HG03571 (cell line): ENCODE measurements around the gene KRTAP5-3.

Source experiments
- ATAC-seq: cut with Tn5 transposase; IDR thresholded peaks from one replicate; pipeline ENCODE4 v1.9.1; 2021; ENCODE audit not compliant: unreplicated experiment

Gene KRTAP5-3

DNA sequence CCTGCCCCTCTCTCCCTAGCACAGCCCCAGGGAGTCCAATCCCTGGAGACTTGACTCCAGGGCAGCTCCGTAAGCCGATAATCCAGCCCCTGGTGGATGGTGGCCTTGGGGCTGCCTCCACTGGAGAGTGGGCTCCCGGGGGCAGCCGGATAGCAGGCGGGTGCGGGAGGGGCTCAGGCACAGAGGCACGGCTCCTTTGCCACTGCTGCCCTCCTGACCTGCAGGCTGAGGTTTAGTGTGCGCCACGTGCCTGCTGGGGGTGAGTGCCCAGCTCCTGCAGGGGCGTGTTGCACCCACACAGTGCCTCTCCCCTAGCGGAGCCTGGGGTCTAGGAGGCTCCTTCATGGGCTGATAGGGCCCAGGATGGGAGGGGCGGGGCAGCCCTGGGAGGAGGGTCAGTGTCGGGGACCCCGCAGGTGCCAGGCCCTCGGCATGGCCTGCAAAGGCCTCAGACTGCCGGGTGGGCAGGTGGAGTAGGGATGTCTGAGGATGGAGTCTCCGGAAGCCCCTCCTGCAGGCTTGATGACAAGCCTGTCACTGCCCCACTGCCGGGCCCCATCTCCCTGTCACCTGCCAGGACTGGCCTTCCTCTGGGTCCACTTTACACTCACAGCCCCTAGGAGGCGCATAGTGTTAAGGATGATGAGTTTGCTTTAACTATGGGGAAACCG is 41.7 kb downstream of the KRTAP5-3 start:
- ATAC-seq, result no peak

DNA sequence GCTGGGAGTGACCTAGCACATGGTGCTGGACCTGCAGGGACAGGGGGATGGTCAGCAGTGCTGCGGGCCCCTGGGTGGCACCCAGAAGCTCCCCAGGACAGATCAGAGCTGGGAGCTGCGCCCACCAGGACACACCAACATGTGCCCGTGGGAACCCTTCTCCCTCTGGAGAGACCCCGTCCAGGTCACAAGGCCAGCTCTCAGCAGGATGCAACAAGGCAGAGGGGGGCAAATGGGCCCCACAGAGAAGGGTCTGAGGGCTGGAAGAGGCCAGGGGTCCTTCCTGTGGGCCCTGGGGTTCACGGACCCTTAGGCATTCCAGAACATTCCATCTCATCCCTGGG is 42.4 kb downstream of the KRTAP5-3 start:
- no peak for ATAC-seq

DNA sequence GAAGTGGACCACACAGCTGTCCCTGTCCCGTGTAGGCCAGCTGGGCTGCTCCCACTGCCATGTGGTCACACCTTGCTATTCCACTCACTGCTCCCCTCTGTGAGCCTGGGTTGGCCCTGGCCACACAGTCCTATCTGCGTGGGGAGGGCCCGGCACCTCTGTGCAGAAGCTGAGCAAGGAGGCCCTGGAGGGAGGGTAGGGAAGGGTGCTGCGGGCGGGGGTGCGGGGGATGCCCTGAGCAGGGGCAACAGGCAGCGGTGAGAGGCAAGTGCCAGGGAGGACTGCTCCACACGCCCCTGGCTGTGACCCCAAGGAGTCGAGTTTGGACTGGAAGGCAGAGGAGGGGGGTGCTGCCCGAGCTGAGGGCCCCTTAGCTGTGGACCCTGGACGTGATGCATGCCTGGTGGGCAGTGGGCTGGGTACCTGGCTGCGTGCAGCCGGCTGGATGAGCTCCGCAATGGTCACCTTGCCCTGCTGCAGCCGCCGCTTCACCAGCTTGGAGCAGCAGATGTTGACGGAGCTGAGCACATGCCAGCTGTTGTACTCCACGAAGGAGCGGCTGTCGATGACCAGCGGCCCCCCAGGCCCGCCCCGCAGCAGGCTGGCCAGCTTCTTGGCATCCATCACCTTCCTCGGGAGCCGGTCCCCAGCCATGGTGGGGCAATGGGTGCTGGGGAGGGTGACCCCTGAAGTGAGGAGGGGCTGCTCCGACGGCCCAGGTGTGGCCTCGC is 42.9 kb downstream of the KRTAP5-3 start:
- ATAC-seq, result no peak

DNA sequence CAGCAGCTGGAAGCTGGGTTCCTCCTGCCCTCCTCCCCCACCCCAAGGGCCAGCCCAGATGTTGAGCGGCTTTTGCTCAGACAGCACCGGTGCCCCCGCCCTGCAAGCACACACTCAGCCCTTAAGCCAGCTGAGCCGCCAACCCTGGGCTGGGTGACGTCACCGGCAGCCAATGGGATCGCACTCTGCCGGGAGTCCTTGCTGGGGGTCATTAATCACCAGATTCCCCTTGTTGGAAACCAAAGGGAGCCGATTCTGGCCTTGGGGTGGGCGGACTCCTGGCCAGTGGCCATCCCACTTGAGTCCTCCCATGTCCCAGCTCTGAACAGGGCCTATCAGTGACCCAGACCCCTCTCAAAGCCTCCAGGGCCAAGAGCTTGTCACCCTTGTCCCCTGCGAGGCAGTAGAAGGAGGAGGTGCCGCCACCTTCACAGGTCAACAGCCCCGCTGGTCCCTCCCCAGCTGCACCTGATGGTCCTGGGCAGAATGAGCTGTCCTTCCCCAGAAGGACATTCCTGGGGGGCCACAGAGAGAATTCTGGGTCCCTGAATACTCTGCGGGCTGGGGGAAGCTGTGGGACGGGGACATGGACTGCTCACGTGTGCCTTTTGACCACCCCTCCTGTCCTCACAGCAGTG is 43.6 kb downstream of the KRTAP5-3 start:
- ATAC-seq, result no peak

DNA sequence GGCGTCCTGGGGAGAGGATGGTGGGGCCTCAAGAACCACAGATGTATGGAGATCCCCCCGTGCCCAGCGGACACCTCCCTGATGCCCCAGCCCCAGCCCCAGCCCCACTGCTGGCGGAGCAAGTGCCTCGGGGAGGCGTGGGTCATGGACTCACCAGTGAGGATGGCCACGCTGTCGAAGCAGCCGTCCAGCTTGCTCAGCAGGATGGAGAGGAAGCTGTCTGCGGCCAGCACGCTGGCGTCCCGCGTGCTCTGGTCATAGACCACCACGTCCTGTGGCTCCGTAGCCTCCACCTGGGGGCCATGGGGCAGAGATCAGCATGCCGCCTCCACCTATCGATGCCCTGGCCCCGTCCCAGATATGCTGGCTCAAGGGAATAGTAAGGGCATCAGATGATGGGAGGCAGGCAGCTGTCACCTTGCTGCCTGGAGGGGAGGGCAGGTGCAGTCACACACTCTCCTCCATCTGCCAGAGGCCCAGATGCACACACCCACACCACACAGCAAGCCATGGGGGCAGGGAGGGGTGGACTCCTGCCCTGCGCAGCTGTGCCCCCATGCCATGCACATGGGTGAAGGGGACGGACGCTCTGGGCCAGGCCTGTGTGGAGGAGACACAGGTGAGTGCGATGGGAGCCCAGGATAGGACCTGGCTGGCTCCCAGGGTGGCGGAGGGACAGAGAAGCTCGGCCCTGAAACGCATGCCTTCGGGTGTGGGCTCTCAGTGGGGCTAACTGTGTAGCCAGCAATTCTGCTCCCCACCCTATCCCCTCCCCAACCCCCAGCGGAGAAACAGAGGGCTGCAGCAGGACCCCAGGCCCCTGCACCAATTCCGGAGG is 44.3 kb downstream of the KRTAP5-3 start:
- no peak for ATAC-seq

DNA sequence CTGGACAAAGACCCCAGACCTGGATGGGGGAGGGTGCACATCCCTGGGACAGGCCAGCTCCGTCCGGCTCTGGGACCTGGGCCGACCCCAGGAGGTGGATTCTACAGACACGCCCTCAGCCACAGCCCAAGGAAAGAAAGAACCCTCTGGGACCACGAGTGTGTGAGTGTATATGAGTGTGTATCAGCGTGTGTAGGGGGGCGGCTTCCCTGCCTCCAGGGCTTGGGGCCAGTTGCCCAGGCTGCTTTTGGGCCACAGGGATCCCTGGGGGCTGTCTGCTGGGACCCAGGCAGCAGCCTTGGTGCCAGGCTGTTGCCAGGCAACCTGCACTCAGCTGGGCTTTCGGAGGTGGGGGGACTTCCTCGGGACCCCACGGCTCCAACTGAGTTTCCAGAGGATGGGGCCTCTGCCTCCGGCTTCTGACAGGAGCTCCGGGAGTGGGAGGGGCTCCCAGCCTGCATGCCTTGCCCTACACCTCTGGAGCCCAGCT is 45.1 kb downstream of the KRTAP5-3 start:
- ATAC-seq, result no peak

DNA sequence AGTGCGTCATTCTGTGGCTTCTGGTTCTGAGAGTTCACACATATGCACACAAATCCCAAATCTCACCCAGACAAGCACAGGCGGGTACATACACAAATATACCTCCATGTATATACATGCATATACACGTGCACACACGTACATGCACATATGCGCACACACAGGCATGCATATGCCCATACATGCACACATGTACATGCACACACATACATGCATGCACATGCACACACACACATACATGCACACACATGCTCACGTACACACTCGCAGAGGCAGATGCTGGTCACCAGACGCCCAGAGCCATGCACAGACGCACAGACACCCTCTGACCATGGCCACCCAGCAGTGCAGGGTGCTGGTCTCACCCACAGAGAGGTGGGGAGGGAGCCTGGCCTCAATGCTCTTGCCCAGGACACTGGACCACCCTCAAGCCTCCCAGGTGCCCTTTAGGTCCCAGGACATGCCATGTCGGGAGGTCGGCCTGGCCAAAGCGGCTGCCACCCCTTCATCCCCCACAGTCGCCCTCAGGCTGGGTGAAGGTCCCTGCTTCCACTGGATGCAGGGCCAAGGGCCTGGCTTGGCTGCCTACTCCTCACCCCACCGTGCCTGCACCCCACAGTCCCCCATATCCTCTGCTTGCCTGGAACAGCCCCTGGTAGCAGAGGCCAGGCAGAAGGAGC is 45.7 kb downstream of the KRTAP5-3 start:
- no peak for ATAC-seq

DNA sequence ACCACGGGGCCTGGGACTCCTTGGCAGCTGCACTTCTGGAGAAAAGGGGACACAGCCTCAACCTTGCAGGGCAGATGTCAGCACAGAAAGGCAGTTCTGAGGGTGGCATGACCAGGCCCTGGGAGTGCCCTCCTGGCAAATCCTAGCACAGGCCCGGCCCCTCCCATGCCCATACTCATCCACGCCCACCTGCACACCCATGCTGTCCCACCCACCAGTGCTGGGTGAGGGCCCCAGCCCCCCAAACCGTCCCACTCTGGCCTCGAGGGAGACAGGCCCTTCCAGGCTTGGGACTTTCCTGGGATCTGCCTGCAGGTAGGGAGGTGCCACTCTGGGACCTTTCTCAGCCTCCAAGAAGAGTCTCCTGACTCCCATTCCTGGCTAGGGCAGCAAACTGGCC is 46.3 kb downstream of the KRTAP5-3 start:
- no peak for ATAC-seq

DNA sequence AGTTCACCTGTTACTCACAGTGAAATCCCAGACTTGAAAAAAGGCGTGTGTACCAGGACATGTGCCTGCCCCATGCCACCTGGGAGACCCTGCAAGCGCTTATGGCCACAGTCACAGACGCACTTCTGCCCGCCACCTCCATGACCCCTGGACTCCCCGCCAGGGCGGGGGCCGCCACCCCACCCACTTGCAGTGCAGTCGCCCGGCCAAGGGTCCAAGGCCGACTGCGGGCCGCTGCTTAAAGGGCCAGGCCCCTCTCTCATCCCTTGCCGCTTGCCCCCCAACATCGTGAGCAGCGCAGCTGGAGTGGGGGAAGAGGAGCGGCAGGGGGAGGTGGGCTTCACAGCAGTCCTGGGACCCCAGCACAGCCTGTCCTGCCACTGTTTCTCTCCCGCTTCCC is 47.0 kb downstream of the KRTAP5-3 start:
- no peak for ATAC-seq

DNA sequence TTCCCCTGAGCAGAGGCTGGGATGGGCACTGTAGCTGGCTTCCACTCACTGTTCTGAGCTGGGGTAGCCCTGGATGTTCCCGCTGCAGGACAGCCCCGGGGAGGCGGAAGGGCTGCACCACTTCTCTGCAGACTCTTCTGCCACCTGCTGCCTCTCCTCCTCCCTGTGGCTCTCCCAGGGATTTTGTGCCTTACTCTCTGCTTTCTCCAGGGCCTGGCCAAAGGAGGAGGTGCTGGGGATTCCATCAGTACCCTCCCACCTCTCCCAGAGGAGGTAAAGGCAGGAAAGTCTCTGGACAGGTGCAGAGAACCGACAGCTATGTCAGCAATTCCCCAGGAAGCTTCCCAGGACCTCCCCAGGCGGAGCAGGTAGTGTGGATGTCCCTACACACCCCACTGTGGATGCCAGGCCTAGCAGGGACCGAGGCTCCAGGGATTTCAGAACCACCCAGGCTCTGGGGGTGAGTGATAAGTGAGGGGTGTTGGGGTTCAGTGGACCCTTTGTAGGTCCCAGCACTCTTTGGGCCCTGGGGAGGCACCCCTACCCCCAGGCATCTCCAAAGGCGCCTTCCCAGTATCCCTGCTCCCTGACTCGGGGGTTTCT is 47.5 kb downstream of the KRTAP5-3 start:
- ATAC-seq, result no peak

DNA sequence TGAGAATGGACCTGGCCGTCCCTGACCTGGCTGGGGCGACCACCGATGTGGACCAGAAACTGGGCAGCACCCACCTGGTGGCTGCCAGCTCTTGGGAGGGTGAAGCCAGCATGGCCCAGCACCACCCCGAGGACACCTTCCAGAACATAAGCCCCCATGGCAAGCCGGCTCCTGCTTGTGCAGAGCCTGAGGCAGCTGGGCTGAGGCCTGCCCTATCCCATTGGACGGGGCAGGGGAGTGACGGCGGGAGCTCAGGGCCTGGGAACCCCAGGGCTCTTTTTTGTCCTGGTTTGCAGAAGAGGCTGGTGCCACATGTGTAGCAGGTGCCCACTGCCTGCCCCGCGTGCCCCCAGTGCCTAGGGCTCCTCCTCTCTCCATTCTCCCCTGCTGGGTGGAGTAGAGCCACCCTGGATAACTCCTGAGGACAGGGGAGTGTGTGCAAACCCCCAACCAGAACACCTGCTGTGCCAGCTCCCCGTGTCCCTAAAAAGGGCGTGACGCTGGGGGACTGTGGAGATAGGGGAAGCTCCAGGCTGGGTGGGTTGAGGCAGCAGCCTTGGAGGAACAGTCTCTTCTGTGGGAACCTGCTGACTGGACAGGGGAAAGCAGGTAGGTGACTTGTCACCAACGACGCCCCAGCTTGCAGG is 48.1 kb downstream of the KRTAP5-3 start:
- ATAC-seq, result no peak

DNA sequence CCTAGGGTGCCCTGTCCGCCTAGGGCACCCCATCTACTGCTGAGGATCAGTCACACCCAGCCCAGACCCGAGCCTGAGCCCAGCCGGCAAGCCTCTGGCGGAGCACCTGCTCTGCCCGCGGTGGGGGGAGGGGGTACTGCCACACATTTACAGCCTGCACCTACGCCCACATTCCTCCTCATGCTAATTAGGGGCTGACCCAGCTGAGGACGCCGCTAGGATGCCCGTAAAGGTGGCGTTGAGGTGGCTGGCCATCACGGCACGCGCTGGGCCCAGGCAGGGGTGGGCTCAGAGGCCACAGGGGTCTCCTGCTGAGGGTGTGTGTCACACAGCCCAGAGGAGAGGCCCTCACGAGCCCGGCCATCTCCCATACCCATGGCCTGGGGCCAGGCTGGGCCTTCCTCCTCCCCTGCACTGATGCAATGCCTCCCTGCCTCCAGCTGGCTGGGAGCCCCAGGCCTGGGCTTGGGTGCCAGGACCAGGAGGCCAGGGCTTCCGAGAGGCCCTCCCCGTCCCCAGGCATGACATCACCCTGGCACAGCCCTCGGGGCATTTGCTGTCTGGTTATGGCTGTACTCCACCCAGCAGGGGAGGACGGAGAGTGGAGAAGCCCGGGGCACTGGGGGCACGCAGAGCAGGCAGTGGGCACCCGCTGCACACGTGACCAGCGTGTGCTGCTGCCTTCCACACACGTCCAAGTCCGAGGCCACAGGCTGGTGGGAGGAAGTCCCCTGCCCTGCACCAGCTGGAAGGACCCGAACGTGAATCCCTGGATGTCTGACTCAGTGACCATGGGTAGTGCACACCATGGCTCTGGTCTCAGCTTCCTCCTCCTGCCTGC is 48.9 kb downstream of the KRTAP5-3 start:
- no peak for ATAC-seq

DNA sequence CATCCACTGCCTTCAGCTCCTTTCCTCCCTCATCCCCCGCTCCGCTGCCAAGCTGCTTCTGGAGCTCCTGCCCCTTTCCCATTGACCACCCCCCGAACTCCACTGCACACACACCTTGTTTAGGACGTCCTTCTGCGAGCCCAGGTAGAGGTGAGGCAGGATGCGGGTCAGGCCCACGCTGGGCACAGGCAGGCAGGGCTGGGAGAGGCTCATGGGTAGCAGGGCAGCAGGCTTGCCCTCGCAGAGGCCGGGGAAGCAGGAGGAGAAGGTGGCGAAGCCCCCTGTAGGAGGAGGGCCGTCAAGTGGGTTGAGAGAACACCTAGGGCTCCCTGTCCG is 49.5 kb downstream of the KRTAP5-3 start:
- ATAC-seq, result no peak

DNA sequence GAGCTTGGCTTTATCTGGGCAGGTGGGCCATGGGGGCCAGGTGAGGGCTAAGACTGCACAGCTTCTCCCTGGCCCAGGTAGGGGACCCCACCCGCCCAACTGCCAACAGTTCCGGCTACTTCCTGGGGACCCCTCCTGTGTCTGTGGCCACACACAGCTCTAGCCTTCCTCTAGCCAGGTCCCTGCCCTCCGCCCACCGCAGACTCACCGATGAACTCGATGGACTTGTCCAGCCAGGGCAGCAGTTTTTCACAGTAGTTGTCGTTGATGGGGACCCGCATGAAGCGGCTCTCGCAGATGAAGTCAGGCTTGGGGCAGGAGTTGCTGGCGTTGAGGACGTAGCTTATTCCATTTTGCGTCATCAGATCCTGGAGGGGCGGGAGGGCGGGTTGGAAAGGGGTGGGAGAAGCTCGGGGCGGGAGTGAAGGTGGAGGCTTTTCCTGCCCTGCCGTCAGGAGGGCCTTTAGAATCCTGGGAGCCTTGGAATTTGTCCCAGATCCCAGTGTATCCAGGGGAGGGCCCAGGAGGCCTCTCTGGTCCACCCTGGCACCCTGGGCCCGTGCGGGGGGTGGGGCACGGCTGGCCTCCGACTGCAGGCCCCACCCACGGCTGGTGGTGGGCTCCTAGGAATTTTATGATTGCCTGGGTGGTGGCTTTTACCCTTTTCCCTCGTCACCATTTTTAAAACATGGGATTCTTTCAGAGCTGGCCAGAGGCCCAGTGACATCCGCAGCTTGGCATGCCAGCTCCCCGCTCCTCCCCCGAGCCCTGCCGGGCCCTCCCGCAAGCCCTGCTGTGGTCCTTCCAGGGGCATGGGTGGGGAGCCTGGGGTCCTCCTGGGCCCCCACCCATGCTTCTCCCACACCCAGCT is 50.1 kb downstream of the KRTAP5-3 start:
- ATAC-seq, result no peak
